Stimulated activated CD4-positive, alpha-beta T cell treated with anti-CD3 and anti-CD28 coated beads, Interleukin-12 subunit alpha, Interleukin-12 subunit beta, amount 100 ng/mL, for 4 hours (primary cell): ENCODE measurements around the gene WIF1.

Experiments
- DNase-seq: peaks from one replicate; pipeline ENCODE4 v3.0.0-alpha.2; 2020

Gene WIF1

GRCh38 chr12:65019696-65020234 lies 101.3 kb downstream of the WIF1 start:
- no peak for DNase-seq

GRCh38 chr12:65016881-65017650 lies 104.0 kb downstream of the WIF1 start:
- DNase-seq: no peak

DNA sequence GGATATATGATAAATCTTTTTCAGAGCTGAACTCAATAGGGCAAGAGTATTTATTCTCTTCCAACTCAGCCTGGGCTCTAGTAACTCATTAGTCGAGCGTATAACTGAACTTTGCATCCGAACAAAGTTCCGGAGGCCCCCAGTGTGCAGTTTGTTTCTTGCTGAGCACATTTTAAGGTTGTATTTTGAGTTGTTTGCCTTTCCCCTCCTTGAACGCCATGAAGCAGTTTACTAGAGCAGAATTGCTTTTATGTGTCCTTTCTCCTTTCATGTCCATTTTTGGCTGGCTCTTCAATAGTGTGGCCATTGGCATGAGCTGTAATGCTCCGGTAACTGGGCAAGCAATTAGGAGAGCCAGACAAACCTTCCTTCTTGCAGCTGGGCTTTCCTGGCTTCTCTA lies 105.3 kb downstream of the WIF1 start:
- DNase-seq: no peak

- no peak for DNase-seq
These were observed 106.4 kb downstream of the WIF1 start for GRCh38 chr12:65014504-65015271.

GRCh38 chr12:65010437-65010836 lies 110.7 kb downstream of the WIF1 start:
- DNase-seq: no peak

DNA sequence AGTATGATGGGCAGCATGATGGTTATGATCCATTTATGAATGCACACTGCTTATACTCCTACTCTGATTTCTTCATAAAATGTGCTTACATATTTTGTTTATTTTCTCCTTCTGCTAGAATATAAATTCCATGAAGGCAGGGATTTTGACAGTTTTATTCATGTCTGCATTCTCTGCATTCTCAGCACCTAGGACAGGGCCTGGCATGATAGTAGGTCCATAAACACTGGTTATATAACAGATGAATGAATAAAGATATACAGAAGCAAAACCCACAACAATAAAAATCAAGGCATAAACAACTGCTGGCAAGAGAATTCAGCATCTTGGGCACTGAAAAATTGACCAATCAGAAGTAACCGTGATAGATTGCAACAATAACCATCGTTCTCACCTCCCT lies 115.4 kb downstream of the WIF1 start:
- no peak for DNase-seq

DNA sequence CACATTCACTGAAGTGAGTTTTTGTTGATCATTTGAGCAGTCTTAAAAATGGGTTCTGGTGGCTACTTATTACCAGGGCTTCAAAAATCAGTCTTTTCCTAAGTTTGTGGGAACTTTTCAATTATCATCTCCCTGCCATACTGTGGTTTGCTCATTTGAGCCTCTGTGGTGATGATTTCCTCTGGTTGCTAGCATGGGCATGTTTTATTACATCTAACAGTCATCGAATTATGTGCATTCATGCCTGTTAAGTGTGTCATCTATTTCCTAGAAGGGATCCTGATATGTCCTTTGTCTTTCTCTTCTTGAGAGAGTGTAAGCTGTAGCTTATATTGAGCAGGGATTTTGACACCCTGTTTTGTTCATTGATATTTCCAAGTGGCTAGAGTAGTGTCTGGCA lies 116.8 kb downstream of the WIF1 start:
- no peak for DNase-seq
